NCI-H2171 treated with DMSO at 0.1 percent for 48 hours (cell line): ENCODE data around the gene MKNK2.
"Not testable (repeated sequence)": the region's sequence is repeated elsewhere in the genome, so short reads cannot be mapped to it uniquely, and the experiment has no call there.

ENCODE experiments used
- DNase-seq: peaks from one replicate; lab custom pipeline; 2025; lab: John Stamatoyannopoulos, UW

Gene MKNK2

GRCh38 chr19:2050991-2051772 lies at the start of gene MKNK2:
MKNK2 (minus strand) TSS chr19:2051244; CDS start chr19:2050851, 393 bp downstream.
- DNase-seq = peak; percentile 79

- no peak for DNase-seq
Measured at GRCh38 chr19:2100719-2101061, 49.6 kb upstream of the MKNK2 start.

- no peak for DNase-seq
Measured at GRCh38 chr19:2099937-2100718, 49.1 kb upstream of the MKNK2 start.

- no peak for DNase-seq
Measured at GRCh38 chr19:2099054-2099501, 48.0 kb upstream of the MKNK2 start.

- no peak for DNase-seq
Measured at GRCh38 chr19:2097886-2098327, 46.9 kb upstream of the MKNK2 start.

- peak; percentile 9 for DNase-seq
Measured at GRCh38 chr19:2097203-2097885, 46.3 kb upstream of the MKNK2 start.

- DNase-seq = peak; percentile 99
Measured at GRCh38 chr19:2096480-2097202, 45.6 kb upstream of the MKNK2 start, which contains the start of gene IZUMO4. IZUMO4 (plus strand) TSS chr19:2096915; CDS start chr19:2096946, 31 bp downstream.

GRCh38 chr19:2096034-2096479 lies 45.0 kb upstream of the MKNK2 start, which contains the start of gene MOB3A:
MOB3A (minus strand) TSS chr19:2096326; CDS start chr19:2078560, 17,766 bp downstream.
- peak; percentile 89 for DNase-seq

GRCh38 chr19:2091926-2092525 lies 41.0 kb upstream of the MKNK2 start:
- not testable (repeated sequence) for DNase-seq

GRCh38 chr19:2089727-2090053 lies 38.6 kb upstream of the MKNK2 start:
- DNase-seq = no peak

GRCh38 chr19:2089001-2089711 lies 38.1 kb upstream of the MKNK2 start:
- DNase-seq = no peak

GRCh38 chr19:2087621-2088100 lies 36.6 kb upstream of the MKNK2 start:
- DNase-seq = no peak

GRCh38 chr19:2086695-2087620 lies 35.9 kb upstream of the MKNK2 start:
- DNase-seq = not testable (repeated sequence)

- no peak for DNase-seq
Measured at GRCh38 chr19:2084993-2085720, 34.1 kb upstream of the MKNK2 start.

GRCh38 chr19:2083174-2083854 lies 32.3 kb upstream of the MKNK2 start:
- DNase-seq = no peak

GRCh38 chr19:2081873-2082810 lies 31.1 kb upstream of the MKNK2 start:
- no peak for DNase-seq
